IPS-18c (cell line): ENCODE measurements around the gene FOXI1.

Experiments used
- H3K4me3 ChIP-seq: 2 replicates; pipeline ENCODE4 v1.7.0; 2013; ENCODE audit warnings: low read depth, mild to moderate bottlenecking, low read length, moderate library complexity; ENCODE audit not compliant: insufficient read depth
- H3K9me3 ChIP-seq: one replicate; pipeline ENCODE4 v1.6.1; 2013; ENCODE audit warnings: mild to moderate bottlenecking, low read length, moderate library complexity; ENCODE audit not compliant: control insufficient read depth, insufficient read depth

The FOXI1 gene

DNA sequence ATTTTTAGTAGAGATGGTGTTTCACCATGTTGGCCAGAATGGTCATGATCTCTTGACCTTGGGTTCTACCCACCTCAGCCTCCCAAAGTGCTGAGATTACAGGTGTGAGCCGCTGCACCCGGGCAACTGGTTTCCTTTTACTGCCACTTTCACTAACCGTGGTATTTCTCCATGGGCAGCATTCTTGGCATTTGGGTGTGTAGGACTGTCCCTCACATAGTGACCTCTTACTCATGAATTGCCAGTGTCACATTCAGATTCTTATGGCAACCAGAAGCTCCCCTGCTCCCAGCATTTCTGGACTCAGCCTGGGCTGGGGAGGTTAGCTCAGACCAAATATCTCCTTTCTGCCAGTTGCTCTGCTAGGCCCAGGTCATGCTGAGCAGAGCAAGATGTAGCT is 50.1 kb downstream of the FOXI1 start:
- Histone ChIP-seq H3K9me3 (no peaks in the 10 kb centered on the region), H3K4me3 (no peak overlapping the region)

DNA sequence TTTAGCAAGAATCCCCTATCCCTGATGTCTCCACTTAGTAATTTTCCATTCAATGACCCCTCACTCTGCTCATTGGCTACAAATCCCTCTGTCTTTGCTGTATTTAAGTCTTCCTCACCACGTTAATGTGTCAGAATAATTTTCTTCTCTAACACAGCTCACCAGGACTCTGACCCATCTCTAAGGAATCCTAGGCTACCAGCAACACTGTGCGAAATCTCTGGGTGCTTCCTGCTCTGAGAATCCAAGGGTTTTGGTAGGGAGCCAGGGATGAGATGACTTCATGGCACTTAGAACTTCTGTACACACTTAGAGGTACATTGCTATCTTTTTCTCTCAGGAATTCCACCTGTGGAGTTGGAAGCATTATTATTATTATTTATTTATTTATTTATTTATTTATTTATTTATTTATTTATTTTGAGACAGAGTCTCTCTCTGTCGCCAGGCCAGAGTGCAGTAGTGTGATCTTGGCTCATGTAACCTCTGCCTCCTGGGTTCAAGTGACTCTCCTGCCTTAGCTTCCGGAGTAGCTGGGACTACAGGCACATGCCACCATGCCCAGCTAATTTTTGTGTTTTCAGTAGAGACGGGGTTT is 53.5 kb downstream of the FOXI1 start:
- no peaks in the 10 kb centered on the region for H3K9me3 ChIP-seq
- H3K4me3 ChIP-seq = no peak overlapping the region
